GM19395 (cell line): Measurements from ENCODE around the gene ABCB9.

Experiments used
- ATAC-seq: cut with Tn5 transposase; IDR thresholded peaks from one replicate; pipeline ENCODE4 v1.9.1; 2021; ENCODE audit warnings: mild to moderate bottlenecking, moderate library complexity; ENCODE audit not compliant: unreplicated experiment

The ABCB9 gene

GRCh38 chr12:122982963-122983788, 16.9 kb upstream of the ABCB9 start:
- no peak for ATAC-seq

- ATAC-seq, result no peak
These were observed 16.2 kb upstream of the ABCB9 start for GRCh38 chr12:122982477-122982815.

- no peak for ATAC-seq
These were observed 15.6 kb upstream of the ABCB9 start for GRCh38 chr12:122981587-122982476.

GRCh38 chr12:122981036-122981471, 14.8 kb upstream of the ABCB9 start:
- peak; percentile 38 for ATAC-seq

GRCh38 chr12:122980183-122981035, 14.1 kb upstream of the ABCB9 start, which contains the start of gene ARL6IP4:
Gene ARL6IP4 (plus strand): TSS chr12:122980681. CDS start chr12:122981140, 459 bp downstream.
- ATAC-seq, result peak; percentile 61

GRCh38 chr12:122979908-122980182, 13.6 kb upstream of the ABCB9 start:
- ATAC-seq, result no peak

GRCh38 chr12:122979001-122979907, 13.0 kb upstream of the ABCB9 start:
- ATAC-seq, result no peak

- no peak for ATAC-seq
These were observed 12.3 kb upstream of the ABCB9 start for GRCh38 chr12:122978507-122978955.

GRCh38 chr12:122977655-122978392, 11.6 kb upstream of the ABCB9 start:
- ATAC-seq, result no peak

GRCh38 chr12:122977153-122977552, 10.9 kb upstream of the ABCB9 start:
- ATAC-seq, result no peak

- ATAC-seq, result no peak
These were observed 10.3 kb upstream of the ABCB9 start for GRCh38 chr12:122976648-122976975.

GRCh38 chr12:122975790-122976647, 9.8 kb upstream of the ABCB9 start:
- no peak for ATAC-seq

- peak; percentile 75 for ATAC-seq
These were observed 8.9 kb upstream of the ABCB9 start, which contains the start of gene OGFOD2 for GRCh38 chr12:122974892-122975789. Gene OGFOD2 (plus strand): TSS chr12:122975244. CDS start chr12:122975252, 8 bp downstream.

- ATAC-seq, result peak; percentile 79
These were observed 8.1 kb upstream of the ABCB9 start for GRCh38 chr12:122974274-122974891.

GRCh38 chr12:122969676-122970075, 3.4 kb upstream of the ABCB9 start:
- no peak for ATAC-seq

GRCh38 chr12:122968104-122968503, 1.8 kb upstream of the ABCB9 start:
- no peak for ATAC-seq
